Measurements from ENCODE around the gene CLDN19.
"Not testable (repeated sequence)": the region's sequence is repeated elsewhere in the genome, so short reads cannot be mapped to it uniquely, and the experiment has no call there.

The CLDN19 gene

DNA sequence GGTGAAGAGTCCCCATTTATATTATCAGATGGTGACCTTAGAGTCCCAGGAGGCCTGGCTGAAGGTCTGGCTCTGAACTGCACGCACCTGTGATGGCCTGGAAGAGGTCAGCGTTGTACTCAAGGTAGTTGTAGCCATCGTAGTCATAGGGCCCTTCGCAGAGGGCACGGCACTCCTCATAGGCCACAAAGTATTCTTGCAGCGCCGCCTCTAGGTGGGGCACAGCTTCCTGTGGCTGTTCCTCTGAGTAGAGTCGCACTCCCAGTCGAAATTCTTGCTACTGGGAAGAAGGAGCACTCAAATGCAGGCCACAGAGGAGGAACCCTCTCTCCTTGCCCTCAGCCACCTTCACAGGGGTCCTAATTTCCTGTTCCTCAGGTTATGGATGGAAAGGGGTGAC lies 19.1 kb upstream of the CLDN19 start:
- no peak for DNase-seq (ENCODE audit: low spot score)

DNA sequence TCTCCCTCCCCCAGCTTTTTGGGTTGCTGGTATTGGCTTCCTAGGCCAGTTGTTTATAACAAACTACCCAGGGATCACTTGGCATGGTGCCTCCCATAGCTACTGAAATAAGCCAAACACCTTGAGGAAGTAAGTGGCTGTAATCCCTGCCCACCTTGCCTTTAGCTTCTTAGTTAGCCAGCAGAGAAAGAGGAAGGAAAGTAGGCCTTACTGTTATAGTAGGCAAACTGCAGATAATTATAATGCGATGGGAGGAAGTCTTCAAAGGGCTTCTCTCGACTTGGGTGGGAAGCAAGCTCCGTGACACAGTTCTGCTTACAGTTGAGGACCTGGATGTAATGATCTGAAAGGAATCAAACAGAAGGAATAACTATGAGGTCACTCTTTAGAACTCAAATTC lies 18.6 kb upstream of the CLDN19 start:
- no peak for DNase-seq (ENCODE audit: low spot score)

DNA sequence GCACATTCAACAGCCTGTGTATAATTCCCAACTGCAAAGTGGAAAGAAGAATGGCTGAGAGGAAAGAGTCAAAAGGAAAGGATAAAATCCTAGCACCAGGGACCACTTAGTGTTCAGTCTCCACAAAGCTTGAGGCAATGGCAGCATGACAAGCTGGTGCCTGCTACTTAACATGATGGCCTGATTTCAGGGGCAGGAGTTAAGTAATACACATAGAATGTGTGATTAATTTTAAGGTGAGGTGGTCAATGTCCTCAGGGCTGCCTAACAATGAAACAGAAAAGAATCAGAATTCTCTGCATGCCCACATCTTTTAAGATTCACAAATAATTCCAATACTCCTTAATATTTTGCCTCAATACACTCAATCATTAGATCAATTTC lies 17.8 kb upstream of the CLDN19 start:
- no peak for DNase-seq (ENCODE audit: low spot score)

DNA sequence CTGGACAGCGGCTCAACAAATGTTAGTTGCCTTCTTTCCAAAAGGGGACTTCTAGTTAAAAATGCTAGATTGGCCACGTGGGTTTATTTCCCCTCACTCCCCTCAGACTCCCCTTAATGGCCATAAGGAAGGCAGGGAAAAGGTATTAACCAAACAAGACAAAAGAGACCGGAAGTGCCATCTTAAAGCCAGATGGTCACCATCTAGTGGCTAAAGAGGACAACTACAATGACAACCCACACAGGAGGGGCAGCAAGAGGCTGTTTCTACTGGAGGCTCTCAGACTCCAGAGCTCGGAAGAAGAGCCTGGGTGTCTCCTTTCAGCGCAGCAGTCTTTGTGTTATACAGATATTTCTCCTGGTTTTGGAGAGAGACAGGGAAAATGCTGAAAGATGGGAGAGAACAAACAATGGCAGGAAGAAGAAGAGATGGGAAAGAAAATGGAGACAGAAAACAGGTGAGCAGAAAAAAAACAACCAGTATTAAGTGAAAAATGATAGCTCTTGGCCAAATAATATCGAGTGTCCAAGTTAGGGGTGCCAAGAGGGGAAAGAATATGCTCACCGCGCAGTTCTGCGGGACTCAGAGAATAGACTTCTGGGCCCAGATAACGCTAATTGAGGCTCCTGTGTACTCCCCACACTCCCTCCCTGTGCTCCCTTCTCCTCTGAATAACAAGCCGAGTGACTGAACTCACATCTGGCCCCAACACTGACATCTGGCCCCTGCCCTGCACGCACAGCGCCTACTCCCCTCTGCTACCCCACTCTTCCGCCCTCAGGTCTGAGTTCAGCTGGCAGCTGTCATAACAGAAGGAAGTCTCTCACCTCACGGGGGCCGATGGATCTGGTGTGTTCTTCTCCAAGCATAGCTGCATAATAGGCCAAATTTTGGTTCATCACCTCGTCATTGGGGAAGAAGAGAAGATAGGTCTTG lies 17.2 kb upstream of the CLDN19 start:
- peak; percentile 75 for DNase-seq (ENCODE audit: low spot score)

DNA sequence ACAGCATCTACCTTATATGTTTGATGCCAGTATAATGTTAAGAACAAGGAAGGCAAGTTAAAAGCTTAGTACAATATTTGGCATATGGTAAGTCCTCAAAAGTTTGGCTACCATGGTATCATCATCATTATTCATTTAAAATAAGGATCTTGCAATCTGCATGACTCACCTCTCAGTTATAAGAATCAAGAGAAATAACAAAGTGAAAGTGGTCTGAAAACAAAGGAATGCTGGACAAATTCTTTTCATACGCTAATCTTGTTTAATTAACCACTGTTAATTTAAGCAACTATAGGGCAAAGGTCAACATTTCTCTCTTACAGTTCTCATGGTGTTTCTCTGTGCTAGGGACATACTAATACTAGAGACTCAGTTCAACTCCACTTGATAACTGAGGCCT lies 13.0 kb upstream of the CLDN19 start:
- peak; percentile 67 for DNase-seq (ENCODE audit: low spot score)

DNA sequence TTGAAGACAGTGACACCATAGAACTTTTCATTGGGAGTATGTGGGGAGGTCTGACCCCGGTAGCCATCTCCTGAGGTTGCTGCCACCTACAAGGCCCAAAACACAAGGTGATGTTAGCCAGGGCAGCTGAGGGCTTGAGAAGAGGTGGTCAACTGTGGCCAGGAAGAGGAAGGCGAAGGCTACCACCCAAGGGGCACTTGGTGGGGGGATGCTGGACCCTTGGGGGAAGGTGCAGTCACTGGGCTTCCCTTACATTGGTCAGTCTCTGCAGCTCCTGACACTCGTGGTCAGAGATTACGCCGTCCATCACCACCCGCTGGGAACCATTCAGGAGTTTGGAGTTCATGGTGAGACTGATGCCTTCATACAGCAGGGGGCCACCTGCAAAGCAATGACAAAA lies 12.2 kb upstream of the CLDN19 start:
- no peak for DNase-seq (ENCODE audit: low spot score)

DNA sequence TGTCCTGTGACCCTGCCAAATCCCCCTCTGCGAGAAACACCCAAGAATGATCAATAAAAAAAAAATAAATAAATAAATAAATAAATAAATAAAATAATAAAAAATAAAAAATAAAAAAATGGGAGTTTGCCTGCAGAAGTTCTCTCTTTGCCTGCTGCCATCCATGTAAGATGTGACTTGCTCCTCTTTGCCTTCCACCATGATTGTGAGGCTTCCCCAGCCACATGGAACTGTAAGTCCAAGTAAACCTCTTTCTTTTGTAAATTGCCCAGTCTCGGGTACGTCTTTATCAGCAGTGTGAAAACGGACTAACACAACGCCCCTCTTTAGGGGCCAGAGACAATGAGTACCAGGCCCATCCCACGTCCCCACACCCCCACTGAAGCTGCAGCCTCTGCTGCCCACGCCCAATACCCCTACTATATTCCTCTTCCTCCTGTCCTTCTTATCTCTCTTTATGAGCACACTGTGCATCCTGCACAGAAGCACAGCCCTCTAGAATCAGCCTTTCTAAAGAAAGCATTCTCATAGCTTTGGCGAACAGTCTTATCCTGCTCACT lies 11.6 kb upstream of the CLDN19 start:
- DNase-seq (ENCODE audit: low spot score) = not testable (repeated sequence)

DNA sequence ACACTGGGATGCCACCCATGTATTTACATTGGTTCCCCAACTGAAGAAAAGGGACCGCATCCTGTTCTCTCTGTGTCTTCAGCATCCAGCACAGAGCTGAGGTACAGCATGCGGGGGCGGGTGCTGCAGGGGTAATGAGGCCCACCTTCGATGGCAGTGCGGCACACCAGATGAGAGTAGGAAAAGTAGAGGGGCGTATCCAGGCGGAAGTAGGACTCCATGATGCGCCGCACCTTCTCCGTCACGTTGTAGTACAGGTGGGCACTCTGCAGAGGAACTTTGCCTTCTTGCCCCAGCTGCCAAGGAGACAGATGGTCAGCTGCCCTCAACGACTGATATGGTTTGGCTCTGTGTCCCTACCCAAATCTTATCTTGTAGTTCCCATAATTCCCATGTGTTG lies 10.0 kb upstream of the CLDN19 start:
- no peak for DNase-seq (ENCODE audit: low spot score)

DNA sequence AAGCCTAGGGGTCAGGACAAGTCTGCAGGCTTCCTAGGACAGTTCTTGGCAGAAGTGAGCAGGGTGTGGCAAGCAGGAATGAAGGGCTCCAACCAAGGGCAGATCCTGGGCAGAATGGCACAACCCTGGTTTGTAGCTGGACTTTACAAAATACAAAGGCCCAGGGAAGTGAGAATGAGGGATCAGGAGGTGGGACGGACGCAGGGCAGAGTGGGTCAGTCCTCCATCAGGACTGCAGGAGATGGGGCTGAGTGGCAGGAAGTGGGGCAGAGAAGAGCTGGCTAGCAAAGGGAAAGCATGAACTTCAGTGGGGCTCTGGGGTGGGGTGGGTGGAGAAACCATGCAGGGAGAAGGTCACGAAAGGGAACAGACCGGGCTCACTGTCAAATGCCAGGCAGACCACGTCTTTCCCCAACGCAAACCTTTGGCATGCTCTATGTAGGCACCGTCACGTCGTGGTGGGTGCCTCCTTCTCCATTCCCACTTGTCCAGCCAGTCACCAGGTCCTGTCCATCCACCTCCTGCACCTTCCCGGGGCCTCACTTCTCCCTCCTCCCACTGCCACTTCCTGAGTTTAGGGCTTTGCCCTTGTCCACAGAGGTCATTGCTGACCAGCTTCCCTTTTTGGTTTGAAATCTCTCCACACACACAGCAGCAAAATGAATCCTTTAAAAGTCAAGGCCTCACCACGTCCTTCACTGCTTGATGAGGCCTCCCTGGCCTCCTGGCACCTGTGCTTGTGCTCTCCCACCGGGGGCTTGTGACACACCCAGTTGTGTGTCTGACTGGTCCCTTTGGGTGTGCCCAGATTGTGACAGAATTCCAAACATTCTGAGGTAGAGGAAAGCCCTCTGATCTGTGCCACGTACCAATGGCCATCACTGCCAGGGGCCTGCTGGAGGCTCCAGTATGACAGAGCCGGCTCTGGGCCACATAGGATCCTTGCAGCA lies 8.7 kb upstream of the CLDN19 start:
- DNase-seq (ENCODE audit: low spot score) = no peak

DNA sequence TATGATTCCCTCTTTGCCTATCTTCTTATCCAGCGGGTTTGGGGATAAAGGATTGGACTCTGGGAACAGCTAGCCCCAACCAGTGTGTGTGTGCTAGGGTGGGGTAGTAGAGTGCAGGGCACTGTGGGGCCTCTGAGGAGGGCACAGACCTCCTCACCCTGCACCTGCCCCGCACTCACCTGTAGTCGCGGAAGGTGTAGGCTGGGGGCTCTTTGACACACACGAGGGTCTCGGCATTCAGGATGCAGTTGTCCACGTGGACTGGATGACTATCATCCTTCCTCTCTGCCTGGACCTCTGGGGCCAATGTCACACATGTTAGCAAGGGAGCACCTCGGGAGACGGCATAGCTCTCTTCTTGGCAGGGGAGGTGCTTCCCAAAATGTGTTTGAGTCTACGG lies 8.0 kb upstream of the CLDN19 start:
- DNase-seq (ENCODE audit: low spot score) = no peak

DNA sequence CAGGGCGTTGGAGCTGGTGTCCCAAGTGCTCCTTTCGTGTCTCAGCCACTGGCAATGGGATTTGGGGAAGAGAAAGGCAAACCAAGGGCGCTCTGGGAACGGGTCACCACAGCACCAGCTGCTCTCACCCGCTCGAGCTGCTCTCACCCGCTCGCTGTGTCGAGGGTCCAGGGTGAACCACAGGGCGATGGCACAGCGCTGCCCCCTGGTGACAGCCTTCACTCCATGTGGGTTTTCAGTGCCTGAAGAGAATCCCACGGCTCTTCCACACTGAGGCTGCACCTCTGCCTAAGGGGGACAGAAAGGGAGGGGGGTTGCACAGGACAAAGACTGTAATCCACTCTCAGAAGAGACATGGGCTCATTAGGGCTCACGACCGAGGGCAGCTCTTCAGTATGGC lies 7.1 kb upstream of the CLDN19 start:
- peak; percentile 52 for DNase-seq (ENCODE audit: low spot score)

DNA sequence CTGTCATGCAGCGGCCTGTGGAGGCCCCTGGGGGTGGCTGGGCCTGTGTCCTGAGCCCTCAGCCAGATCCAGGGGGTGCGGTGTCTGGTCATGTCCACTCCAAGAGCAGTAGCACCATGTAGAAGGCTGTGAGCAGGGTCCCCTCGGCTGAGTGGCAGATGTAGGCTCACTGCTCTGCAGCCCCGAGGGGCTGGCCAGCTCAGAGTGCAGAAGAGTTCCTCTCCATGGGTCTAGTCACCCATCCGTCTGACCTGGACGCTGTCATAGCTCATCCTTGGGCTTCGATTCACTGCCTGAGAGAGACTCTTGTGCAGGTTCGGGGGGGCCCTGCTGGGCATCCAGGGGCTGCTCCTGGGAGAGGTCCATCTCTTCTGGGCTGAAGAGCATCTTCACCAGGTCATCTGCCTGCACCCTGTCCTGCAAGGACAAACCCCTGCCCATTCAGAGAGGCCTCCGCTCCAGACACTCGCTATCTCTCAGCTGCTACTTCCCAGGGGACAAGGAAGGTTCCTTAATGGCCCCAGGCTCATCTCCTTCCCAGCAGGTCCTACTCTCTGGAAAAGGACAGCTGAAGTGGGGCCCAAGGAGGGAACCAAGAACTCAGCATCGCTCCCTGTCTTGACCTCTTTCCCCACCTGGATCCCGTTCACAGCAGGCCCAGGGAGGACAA lies 6.5 kb upstream of the CLDN19 start:
- DNase-seq (ENCODE audit: low spot score) = no peak

DNA sequence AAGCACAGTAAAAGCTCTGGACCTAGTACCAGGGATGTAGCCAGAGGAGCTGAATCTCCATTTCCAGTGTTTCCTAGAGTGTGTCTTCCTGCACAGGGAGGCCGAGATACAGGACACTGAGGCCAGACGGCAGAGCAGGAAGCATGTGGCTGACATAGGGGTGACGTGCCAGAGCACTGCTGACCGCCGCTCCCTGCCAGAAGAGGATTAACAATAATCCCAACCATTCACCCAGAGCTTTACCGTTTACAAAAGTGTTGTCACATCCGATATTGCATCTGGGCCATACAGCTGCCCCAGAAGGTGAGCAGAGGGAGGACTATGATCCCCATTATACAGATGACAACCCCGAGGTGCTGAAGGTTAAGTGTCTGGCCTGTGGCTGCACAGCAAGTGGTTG lies 5.8 kb upstream of the CLDN19 start:
- no peak for DNase-seq (ENCODE audit: low spot score)

DNA sequence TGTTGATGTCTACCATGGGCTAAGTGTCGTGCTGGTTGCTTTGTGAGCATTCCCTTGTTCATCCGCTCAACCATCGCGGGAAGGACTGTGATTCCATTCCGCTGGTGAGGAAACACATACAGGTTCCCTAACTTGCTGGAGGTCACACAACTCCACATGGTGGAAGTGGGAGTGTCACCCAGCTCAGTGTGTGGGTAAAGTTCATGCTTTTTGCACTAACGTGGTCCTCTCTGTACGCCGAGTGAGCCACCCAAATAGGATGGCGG lies 4.0 kb upstream of the CLDN19 start:
- DNase-seq (ENCODE audit: low spot score) = no peak

DNA sequence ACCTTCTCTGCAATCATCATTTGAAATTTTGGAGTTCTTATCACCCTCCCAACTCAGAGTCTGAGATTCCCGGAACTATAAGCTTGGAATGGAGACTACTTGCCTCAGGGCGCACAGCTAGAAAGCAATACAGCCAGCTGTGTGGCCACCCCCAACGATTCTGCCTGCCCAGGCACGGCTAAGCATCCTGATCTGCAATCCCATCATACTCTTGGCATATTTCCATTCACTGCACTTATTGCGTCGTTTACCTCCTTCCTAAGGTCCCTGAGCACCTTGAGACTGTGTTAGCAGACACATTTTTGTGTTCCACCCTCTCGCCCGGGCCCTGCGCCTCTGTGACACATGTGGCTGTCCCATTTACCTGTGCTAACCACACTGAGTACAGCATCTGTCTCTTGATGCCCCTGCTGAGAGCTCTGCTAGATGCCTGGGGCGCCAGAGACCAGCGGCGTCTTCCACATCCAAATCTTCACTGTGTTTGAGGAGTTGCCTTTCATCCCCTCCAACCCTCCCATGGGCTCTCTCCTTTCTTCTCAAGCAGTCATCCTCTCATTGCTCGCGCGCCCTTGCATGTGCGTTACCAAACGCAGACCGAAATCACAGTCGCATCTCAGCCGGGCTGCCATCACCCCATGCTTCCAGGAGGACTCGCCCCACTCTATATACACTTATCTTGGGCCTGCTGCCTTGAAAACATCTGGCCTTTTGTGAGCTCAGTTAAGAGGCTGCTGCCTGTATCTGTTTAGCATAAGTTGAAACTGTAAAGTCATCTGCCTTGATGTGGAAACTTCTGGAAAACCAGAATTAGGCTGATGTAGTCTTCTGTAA lies 3.5 kb upstream of the CLDN19 start:
- DNase-seq (ENCODE audit: low spot score) = no peak

DNA sequence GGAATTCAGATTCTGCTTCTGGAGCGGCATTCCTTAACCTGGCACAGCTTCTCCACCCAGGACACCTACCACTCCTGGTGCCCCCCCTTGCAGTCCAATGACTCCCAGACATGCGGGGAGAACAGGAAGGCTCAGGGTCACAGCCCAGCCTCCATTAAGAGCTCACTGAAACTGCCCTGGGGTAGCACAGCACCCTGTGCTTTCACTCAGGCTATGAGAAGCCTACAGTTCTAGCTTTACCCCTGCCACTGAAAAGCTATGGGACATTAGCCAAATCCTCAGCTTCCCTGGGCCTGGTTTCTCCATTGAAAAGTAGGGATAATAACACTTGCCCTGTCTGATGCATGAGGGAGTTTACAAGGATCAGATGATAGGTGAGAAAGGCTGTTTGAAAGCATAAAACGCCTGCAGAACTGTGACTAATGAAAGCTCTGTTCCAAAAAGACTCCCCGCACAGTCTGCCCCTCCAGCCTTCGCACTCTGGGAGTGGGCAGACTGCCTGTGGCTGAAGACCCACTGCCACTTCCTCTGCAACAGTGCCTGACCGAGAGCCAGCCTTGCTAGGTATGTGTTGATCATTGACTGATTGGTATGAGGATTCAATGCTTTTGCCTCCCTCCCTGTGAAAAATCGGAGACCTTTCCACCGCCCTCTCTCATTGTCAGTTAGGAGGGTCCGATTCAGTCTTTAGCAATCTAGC lies 2.7 kb upstream of the CLDN19 start:
- no peak for DNase-seq (ENCODE audit: low spot score)

DNA sequence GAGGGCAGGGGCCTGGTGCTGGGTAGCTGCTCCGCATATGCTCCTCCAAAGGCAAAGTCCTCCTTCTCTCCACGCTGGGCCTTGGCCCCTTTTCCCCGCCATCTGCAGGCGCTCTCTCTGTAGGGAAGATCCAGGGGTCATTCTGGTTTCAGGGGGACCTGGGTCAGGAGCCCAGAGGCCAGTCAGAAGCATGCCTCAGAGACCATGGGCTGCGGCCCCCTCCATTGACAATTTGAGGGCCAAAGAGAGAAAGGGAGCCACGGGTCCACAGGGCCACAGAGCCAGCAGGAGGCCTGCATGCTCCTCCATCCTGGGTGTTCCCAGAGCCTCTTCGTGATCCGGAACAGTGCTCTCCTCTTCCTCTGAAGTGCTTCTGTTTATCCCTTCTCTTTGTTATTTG lies 2.1 kb upstream of the CLDN19 start:
- no peak for DNase-seq (ENCODE audit: low spot score)

DNA sequence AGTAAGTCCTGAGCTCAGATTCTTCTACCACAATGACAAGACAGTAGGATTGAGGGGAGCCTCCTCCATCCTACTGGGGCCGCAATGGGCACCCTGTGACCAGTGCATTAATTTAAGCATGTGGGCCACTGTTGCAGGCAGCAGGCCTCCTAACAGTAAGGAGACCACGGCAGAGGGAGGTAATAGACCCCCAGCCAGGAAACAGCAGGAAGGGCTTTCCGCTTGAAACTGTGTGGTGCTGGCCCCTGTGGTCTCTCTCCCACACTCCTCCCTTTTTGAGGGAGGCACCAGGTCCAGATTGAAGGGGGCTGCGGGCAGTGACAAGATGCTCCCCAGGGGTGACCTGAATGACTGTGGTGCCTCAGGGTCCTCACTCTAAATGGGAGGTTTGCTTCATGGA lies 1.7 kb upstream of the CLDN19 start:
- DNase-seq (ENCODE audit: low spot score) = no peak

DNA sequence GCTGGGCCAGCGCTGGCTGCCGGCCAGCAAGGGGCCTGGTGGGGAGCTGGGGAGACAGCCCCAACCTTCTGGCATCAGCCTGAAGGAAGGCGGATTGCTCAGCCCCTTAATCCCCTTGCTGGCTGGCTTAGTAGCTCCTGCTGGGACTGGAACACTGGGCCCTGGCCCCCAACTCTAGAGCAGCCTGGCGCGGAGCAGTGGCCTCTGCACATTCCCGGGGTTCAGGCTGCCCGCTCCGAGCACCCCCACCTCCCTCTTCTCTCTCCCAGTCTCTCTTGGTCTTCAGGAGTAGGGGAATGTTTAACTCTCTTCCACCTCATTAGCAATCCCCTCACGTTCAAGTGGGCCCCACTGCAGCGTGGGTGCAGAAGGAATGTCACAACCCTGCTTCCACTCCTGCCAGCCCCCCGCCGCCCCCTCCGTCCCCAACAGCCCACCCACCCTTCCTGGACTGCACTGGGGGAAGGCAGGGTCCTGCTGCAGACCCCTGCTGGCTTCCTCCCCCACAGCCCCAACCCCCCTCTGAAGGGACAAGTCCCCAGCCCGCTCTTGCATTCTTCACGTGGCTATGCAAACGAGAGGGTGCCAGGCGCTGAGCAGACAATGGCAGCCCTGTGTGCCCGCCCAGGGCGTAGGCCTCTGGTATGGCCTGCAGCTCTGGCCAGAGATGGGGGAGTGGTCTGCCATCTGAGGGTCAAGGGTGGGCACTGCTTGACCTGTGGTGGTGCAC lies 980 bp upstream of the CLDN19 start:
- no peak for DNase-seq (ENCODE audit: low spot score)

DNA sequence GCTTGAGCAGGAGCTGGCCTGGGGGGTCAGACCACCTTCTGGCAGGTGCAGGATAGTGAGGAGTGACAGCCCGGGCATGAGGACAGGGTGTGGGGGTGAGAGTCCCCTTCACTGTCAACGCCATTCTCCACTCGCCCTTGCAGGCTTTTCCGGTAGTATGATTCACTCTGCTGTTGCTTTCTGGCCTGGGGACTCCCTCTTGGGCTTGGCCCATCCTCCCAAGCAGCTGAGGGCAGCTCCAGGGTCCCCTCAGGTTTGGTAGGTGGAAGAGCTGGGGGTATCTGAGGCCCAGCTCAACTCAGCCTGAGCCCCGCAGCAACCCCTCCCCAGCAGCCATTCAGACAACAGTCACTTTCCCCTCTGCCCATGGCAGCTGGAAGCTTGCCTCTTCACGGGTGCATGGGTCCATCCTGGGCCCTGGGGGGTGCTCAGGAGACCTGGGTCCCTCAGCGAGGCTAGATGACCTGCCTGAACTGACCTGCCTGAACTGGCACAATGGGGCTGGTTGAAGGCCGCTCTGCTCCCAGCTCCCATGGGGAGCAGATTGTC lies 1.3 kb downstream of the CLDN19 start:
- DNase-seq (ENCODE audit: low spot score) = no peak
